Transverse colon (tissue), 4 donors: Measurements from ENCODE around the gene GNG12. TPM values are rescaled to one million over a fixed set of nuclear protein-coding genes. Genes with fewer than 3 reads are reported as not detected.

Experiments
- DNase-seq: peaks from one replicate; pipeline ENCODE4 v3.0.0-alpha.2; 2019
- H3K27ac ChIP-seq, 4 donors: fragments of 200-600 bp; sonication (generic); 2 replicates each; pipeline ENCODE4 v1.5.1; 2016 to 2018; ENCODE audit warnings: inconsistent platforms in 4 of 4
- H3K27me3 ChIP-seq: fragments of 200-600 bp; sonication (generic); 2 replicates; pipeline ENCODE4 v1.5.1; 2017; ENCODE audit warnings: inconsistent platforms
- H3K36me3 ChIP-seq, 4 donors: fragments of 200-600 bp; sonication (generic); 2 replicates each; pipeline ENCODE4 v1.5.1; 2017 to 2019; ENCODE audit warnings: inconsistent platforms in 4 of 4
- H3K4me1 ChIP-seq, 4 donors: fragments of 200-600 bp; sonication (generic); 2 replicates each; pipeline ENCODE4 v1.5.1; 2017 to 2020; ENCODE audit warnings: inconsistent platforms in 4 of 4
- H3K4me3 ChIP-seq, 4 donors: fragments of 200-600 bp; sonication (generic); 1 replicate in 1 of 4; 2 replicates in 3 of 4; pipeline versions ENCODE4 v1.5.1 to v1.6.1; 2017 to 2019; ENCODE audit warnings: inconsistent platforms in 4 of 4
- H3K9me3 ChIP-seq, 2 donors: fragments of 200-600 bp; sonication (generic); 2 replicates each; pipeline ENCODE4 v1.5.1; 2017 to 2019; ENCODE audit warnings: inconsistent platforms in 2 of 2
- EP300 ChIP-seq: sonication (generic); formaldehyde crosslinking; IDR thresholded peaks from one replicate; pipeline ENCODE4 v1.6.1; 2017; ENCODE audit warnings: antibody characterized with exemption, low read depth
- POLR2A ChIP-seq: fragments of 450-650 bp; IDR thresholded peaks from one replicate; pipeline ENCODE4 v1.6.1; 2016; ENCODE audit warnings: antibody characterized with exemption, mild to moderate bottlenecking, moderate library complexity
- POLR2AphosphoS5 ChIP-seq, 3 donors: sonication (generic); formaldehyde crosslinking; IDR thresholded peaks; one replicate each; pipeline ENCODE4 v1.6.1; 2016; ENCODE audit warnings: antibody characterized with exemption in 3 of 3
- WGBS, 2 donors: methylation state at CpG; one replicate each; pipeline ENCODE4 v1.1.5; 2018; ENCODE audit warnings: low coverage in 1 of 2; 5-methylcytosine and 5-hydroxymethylcytosine counted together
- in situ Hi-C, 4 donors: fragments of 200-750 bp; cut with MboI; loops; one replicate each; pipeline versions ENCODE4 v1.15.0 to v1.15.1; 2017; ENCODE audit warnings: low sequenced_read_pairs in 3 of 4, low pct_ligation_motif_present in 1 of 4, low pct_unique_long_range_greater_than_20kb in 1 of 4
- intact Hi-C: fragments of 100-400 bp; cut with DNase I; formaldehyde crosslinking; loops from one replicate; pipeline ENCODE4 v1.15.1; 2023; ENCODE audit warnings: low total_unique reads
- total RNA-seq, 4 donors: library from RNA; depleted of rRNA; stranded (reverse); fragments of >200 nt; gene quantifications; one replicate each; pipeline ENCODE4 v1.1.0, GENCODE V29; 2016
- TF ChIP-seq, protein P1 (sequence below), 5 experiments: fragments of 200-600 bp in 3 of 5; fragments of 450-650 bp in 2 of 5; sonication (generic) in 3 of 5; IDR thresholded peaks; 1 replicate in 2 of 5; 2 replicates in 3 of 5; pipeline ENCODE4 v1.5.1; 2016 to 2017; ENCODE audit warnings: antibody characterized with exemption in 5 of 5, inconsistent platforms in 3 of 5, mild to moderate bottlenecking in 2 of 5, moderate library complexity in 1 of 5

The GNG12 gene
- total RNA-seq, 4 donors from 2014 or later, result 19.1 to 180 (median 112) TPM

DNA sequence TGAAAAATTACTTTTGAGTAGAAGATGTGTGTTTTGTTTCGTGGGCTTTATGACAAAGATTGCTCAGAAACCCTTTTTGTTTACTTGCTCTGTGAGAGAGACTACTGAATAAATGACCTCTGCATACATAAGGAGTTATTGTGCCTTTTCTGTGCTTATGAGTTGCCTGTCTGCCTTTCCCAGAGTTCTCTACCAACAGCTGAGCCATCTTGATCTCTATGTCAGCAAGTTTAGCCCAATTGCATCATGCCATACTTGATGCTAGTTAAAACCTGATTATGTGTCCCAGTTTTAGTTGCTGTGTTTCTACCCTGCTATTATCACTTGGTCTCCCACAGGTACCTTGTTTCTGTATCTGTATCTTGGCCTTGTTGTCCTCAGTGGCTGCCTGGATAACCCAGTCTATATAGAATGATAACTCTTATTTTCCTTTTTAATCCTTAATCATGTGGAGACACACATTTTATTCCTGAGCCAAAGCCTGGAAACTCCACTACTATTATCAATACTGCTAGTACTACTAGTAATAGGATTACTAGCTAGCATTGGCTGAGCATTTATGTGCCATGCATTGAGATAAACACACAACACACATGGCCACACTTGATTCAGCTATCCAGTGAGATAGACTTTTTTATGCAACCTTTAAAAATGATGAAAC, 28.7 kb upstream of the GNG12 start:
- no peaks in the 10 kb centered on the region for H3K9me3 ChIP-seq
- WGBS, 2 donors, result 64 to 69% methylated on average over 1 of the region's 1 CpG
- intact Hi-C loops, result no loop called here
- no peaks in the 10 kb centered on the region for H3K4me1 ChIP-seq
- H3K27me3 ChIP-seq, result no peaks in the 10 kb centered on the region
- H3K4me3 ChIP-seq, result no peak overlapping the region
- TF ChIP-seq, protein P1, sequence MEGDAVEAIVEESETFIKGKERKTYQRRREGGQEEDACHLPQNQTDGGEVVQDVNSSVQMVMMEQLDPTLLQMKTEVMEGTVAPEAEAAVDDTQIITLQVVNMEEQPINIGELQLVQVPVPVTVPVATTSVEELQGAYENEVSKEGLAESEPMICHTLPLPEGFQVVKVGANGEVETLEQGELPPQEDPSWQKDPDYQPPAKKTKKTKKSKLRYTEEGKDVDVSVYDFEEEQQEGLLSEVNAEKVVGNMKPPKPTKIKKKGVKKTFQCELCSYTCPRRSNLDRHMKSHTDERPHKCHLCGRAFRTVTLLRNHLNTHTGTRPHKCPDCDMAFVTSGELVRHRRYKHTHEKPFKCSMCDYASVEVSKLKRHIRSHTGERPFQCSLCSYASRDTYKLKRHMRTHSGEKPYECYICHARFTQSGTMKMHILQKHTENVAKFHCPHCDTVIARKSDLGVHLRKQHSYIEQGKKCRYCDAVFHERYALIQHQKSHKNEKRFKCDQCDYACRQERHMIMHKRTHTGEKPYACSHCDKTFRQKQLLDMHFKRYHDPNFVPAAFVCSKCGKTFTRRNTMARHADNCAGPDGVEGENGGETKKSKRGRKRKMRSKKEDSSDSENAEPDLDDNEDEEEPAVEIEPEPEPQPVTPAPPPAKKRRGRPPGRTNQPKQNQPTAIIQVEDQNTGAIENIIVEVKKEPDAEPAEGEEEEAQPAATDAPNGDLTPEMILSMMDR (IDR thresholded peaks at IDR 0.05), result no peak
- TF ChIP-seq POLR2A (no peak), EP300 (no peak), POLR2AphosphoS5 (IDR thresholded peaks at IDR 0.05) (no peak)
- in situ Hi-C loops, result loop anchor here in 2 of 4 donors (5.0 to 25.0 kb wide), 2 partner anchors 245 to 475 kb away; no protein-coding TSS in a partner anchor
- DNase-seq, result no peak
- no peaks in the 10 kb centered on the region for H3K36me3 ChIP-seq
- H3K27ac ChIP-seq, result no peak overlapping the region

DNA sequence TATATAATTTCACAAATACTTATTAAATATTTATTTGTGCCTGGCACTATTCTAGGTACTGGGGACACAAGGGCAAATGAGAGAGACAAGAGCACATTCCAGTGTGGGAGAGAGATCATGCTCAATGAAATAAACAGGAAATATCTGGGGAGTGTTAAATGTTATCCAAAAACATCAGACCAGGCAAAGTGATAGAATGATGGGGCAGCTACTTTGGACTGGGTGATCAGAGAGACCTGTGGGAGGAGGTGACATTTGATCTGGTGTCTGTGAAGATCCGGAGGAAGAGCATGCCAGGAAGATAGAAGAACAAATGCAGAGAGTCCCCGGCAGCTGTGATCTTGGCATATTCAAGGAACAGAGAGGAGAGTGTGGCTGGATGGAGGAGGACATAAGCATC, 27.5 kb upstream of the GNG12 start:
- Histone ChIP-seq H3K27ac (no peak overlapping the region), H3K36me3 (no peaks in the 10 kb centered on the region), H3K4me1 (no peaks in the 10 kb centered on the region), H3K27me3 (no peaks in the 10 kb centered on the region), H3K9me3 (no peaks in the 10 kb centered on the region), H3K4me3 (no peak overlapping the region)
- 77 to 88% methylated on average over 2 of the region's 2 CpGs for WGBS, 2 donors
- intact Hi-C loops, result no loop called here
- no peak for DNase-seq
- in situ Hi-C loops, result loop anchor here in 2 of 4 donors (5.0 to 25.0 kb wide), 2 partner anchors 247 to 477 kb away; no protein-coding TSS in a partner anchor
- TF ChIP-seq, protein P1 (IDR thresholded peaks at IDR 0.05), result no peak
- TF ChIP-seq POLR2AphosphoS5 (IDR thresholded peaks at IDR 0.05) (no peak), POLR2A (no peak), EP300 (no peak)

DNA sequence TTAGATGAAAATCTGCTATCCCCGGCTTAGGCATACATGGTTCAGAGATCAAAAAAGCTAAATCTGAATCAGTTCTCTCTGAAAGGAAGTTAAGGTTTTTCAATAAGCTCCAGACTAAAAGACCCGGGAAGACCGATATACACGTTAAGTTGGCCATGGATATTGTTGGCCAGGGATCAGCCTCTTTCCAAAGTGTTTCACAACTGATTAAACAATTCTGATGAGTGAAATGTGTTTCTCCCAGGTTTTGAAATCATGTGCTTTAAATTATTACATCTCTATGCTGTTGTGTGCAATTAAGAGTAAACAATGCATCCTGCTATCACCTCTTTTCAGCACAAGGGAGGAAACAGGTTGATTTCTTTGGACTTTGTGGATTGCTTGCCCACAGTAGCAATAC, 23.7 kb upstream of the GNG12 start:
- no peak overlapping the region for H3K4me3 ChIP-seq
- H3K27ac ChIP-seq, result no peak overlapping the region
- TF ChIP-seq, protein P1 (IDR thresholded peaks at IDR 0.05), result no peak
- no peak for TF ChIP-seq EP300
- no peak for TF ChIP-seq POLR2A
- TF ChIP-seq POLR2AphosphoS5 (IDR thresholded peaks at IDR 0.05), result no peak
- no peaks in the 10 kb centered on the region for H3K9me3 ChIP-seq
- H3K36me3 ChIP-seq, result no peaks in the 10 kb centered on the region
- 89 to 100% methylated on average over 3 to 4 of the region's 4 CpGs for WGBS, 2 donors
- intact Hi-C loops, result no loop called here
- in situ Hi-C loops, result loop anchor here in 3 of 4 donors (10.0 to 25.0 kb wide), 5 partner anchors 248 to 498 kb away; no protein-coding TSS in a partner anchor
- no peak for DNase-seq
- H3K4me1 ChIP-seq, result no peaks in the 10 kb centered on the region
- no peaks in the 10 kb centered on the region for H3K27me3 ChIP-seq

DNA sequence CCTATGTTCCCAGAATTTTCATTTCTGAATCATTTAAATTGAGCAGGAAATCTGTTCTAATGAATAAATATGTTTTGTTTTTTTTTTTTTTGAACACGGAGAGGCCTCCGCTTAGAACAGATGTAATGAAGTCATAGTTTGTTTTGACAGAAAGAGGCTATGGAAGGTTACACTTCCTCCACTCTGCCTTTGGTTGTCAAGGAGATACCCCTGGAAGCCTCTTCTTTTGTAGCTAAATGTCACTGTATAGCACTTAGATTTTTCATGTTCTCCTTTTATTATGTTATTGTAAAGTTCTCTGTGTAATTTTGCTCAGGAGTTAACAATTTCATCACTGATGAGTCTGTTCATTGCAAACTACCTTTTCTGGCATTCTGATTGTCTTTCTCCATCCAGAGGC, 22.7 kb upstream of the GNG12 start:
- Histone ChIP-seq H3K27me3 (no peaks in the 10 kb centered on the region), H3K9me3 (no peaks in the 10 kb centered on the region), H3K27ac (no peak overlapping the region), H3K4me1 (no peaks in the 10 kb centered on the region), H3K36me3 (no peaks in the 10 kb centered on the region), H3K4me3 (no peak overlapping the region)
- TF ChIP-seq POLR2A (no peak), EP300 (no peak), POLR2AphosphoS5 (IDR thresholded peaks at IDR 0.05) (no peak)
- TF ChIP-seq, protein P1 (IDR thresholded peaks at IDR 0.05), result no peak
- intact Hi-C loops, result no loop called here
- in situ Hi-C loops, result loop anchor here in 3 of 4 donors (10.0 to 25.0 kb wide), 5 partner anchors 249 to 499 kb away; no protein-coding TSS in a partner anchor
- no peak for DNase-seq
- WGBS, 2 donors, result 36 to 82% methylated on average over 2 of the region's 2 CpGs
